Keratinocyte (primary cell): ENCODE measurements around the gene CHST13. TPM values are rescaled to one million over a fixed set of nuclear protein-coding genes. Genes with fewer than 3 reads are reported as not detected.

Experiments
- DNase-seq: peaks from one replicate; pipeline ENCODE4 v3.0.0-alpha.2; 2011; ENCODE audit warnings: low read depth, missing footprints, low spot score
- FAIRE-seq: peaks from 2 replicates; lab custom pipeline; 2011; peaks lifted over from hg19 to GRCh38; lab: Jason Lieb, UNC
- H2AFZ ChIP-seq: 2 replicates; pipeline ENCODE4 v1.6.0; 2012; ENCODE audit warnings: low read length, control low read depth, inconsistent platforms; ENCODE audit not compliant: control insufficient read depth
- H3K27ac ChIP-seq: 2 replicates; pipeline ENCODE4 v1.5.1; 2011; ENCODE audit warnings: low read length; ENCODE audit not compliant: control insufficient read depth, insufficient read depth
- H3K27me3 ChIP-seq: 3 replicates; pipeline ENCODE4 v1.6.0; 2011; ENCODE audit warnings: low read length; ENCODE audit not compliant: control insufficient read depth, insufficient read depth; ENCODE audit errors: extremely low read depth
- H3K36me3 ChIP-seq, 2 experiments: 2 replicates in 1 of 2; 3 replicates in 1 of 2; pipeline ENCODE4 v1.5.1; 2011; ENCODE audit warnings: low read length in 2 of 2, mild to moderate bottlenecking in 1 of 2; ENCODE audit not compliant: control insufficient read depth in 2 of 2, insufficient read depth in 2 of 2; ENCODE audit errors: extremely low read depth in 1 of 2
- H3K4me1 ChIP-seq: 3 replicates; pipeline ENCODE4 v1.5.1; 2011; ENCODE audit warnings: low read length; ENCODE audit not compliant: control insufficient read depth, insufficient read depth; ENCODE audit errors: extremely low read depth
- H3K4me2 ChIP-seq: 3 replicates; pipeline ENCODE4 v1.6.0; 2011; ENCODE audit warnings: low read depth, low read length; ENCODE audit not compliant: control insufficient read depth, insufficient read depth; ENCODE audit errors: extremely low read depth
- H3K4me3 ChIP-seq, 3 experiments: fragments of 200-600 bp in 1 of 3; sonication (generic) in 1 of 3; 2 replicates in 2 of 3; 3 replicates in 1 of 3; pipeline ENCODE4 v1.5.1; 2011 to 2016; ENCODE audit warnings: low read length in 3 of 3, mild to moderate bottlenecking in 3 of 3, control low read depth in 2 of 3, inconsistent platforms in 1 of 3, low read depth in 1 of 3, mixed read lengths in 1 of 3, mixed run types in 1 of 3, moderate library complexity in 1 of 3; ENCODE audit not compliant: control insufficient read depth in 2 of 3, insufficient read depth in 2 of 3; ENCODE audit errors: extremely low read depth in 1 of 3
- H3K79me2 ChIP-seq: 2 replicates; pipeline ENCODE4 v1.6.0; 2012; ENCODE audit warnings: low read length; ENCODE audit not compliant: control insufficient read depth, insufficient read depth
- H3K9ac ChIP-seq: 3 replicates; pipeline ENCODE4 v1.6.0; 2011; ENCODE audit warnings: low read length; ENCODE audit not compliant: control insufficient read depth, insufficient read depth; ENCODE audit errors: extremely low read depth
- H3K9me1 ChIP-seq: 3 replicates; pipeline ENCODE4 v1.6.0; 2011; ENCODE audit warnings: low read length; ENCODE audit not compliant: control insufficient read depth, insufficient read depth; ENCODE audit errors: extremely low read depth
- H3K9me3 ChIP-seq: 2 replicates; pipeline ENCODE4 v1.5.1; 2012; ENCODE audit warnings: low read depth, low read length; ENCODE audit not compliant: control insufficient read depth
- H4K20me1 ChIP-seq: 3 replicates; pipeline ENCODE4 v1.6.0; 2011; ENCODE audit warnings: low read length; ENCODE audit not compliant: control insufficient read depth, insufficient read depth; ENCODE audit errors: extremely low read depth
- CTCF ChIP-seq, 3 experiments: IDR thresholded peaks in 1 of 3; conservative IDR thresholded peaks in 1 of 3; optimal IDR thresholded peaks in 1 of 3; 2 replicates in 2 of 3; 3 replicates in 1 of 3; pipeline versions ENCODE3 to v1.5.1; 2011; ENCODE audit warnings: low read length in 3 of 3, mild to moderate bottlenecking in 3 of 3, moderate library complexity in 2 of 3, control low read depth in 1 of 3, inconsistent platforms in 1 of 3; ENCODE audit not compliant: insufficient read depth in 2 of 3; ENCODE audit errors: extremely low read depth in 1 of 3
- EZH2 ChIP-seq: IDR thresholded peaks from one replicate; pipeline ENCODE4 v1.6.1; 2012; ENCODE audit warnings: inconsistent platforms, mild to moderate bottlenecking, low read length, moderate library complexity
- dilution Hi-C: fragments of 300-500 bp; cut with MboI; formaldehyde crosslinking; loops from one replicate; pipeline ENCODE4 v1.7.0; 2020; ENCODE audit warnings: low sequenced_read_pairs; ENCODE audit not compliant: extremely low pct_ligation_motif_present
- polyA plus RNA-seq, 5 experiments: library from polyadenylated mRNA; depleted of rRNA in 3 of 5; stranded (reverse) in 3 of 5; stranded (forward) in 1 of 5; unstranded in 1 of 5; fragments of >200 nt; gene quantifications; 1 replicate in 1 of 5; 2 replicates in 3 of 5; 3 replicates in 1 of 5; pipeline versions ENCODE4 v1.2.1 to v1.2.3, GENCODE V29; 2011 to 2012; ENCODE audit warnings: missing spikeins in 2 of 5, low read depth in 1 of 5, low replicate concordance in 1 of 5

Gene CHST13
- polyA plus RNA-seq, 1 donor (not counting 4 experiments of a cell fraction or from before 2014, with no cell fraction given): not detected

DNA sequence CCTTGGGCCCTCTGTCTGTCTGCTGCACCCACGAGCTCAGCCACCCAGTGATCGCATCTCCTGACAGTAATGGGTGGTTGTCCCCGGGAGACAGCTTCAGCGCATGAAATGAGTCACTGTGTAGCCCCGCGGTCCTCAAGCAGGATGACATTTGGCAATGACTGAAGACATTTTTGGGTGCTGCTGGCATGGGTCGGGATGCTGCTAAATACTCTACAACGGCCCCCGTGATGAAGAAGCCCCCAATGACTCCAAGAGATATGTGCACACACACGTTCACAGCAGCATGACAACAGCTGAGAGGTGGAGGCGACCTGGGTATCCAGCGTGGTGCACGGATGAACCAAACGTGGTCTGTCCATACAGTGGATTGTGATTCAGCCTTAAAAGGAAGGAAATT lies 30.9 kb upstream of the CHST13 start:
- FAIRE-seq: no peak
- no peak overlapping the region for H3K27ac ChIP-seq
- dilution Hi-C loops: no loop called here
- no peaks in the 10 kb centered on the region for H3K79me2 ChIP-seq
- H3K9me3 ChIP-seq: no peaks in the 10 kb centered on the region
- H3K4me2 ChIP-seq: no peak overlapping the region
- no peak for TF ChIP-seq CTCF (optimal IDR thresholded peaks at IDR 0.05 in 1 of 3, IDR thresholded peaks at IDR 0.05 in 1 of 3, conservative IDR thresholded peaks at IDR 0.05 in 1 of 3; ENCODE audit: extremely low read depth in 1 of 3, insufficient read depth in 2 of 3, low read length in 3 of 3)
- TF ChIP-seq EZH2: no peak
- H3K4me3 ChIP-seq: no peak overlapping the region
- H3K27me3 ChIP-seq: peaks cover 12% of the 10 kb centered on the region
- no peak overlapping the region for H3K9ac ChIP-seq
- no peaks in the 10 kb centered on the region for H3K36me3 ChIP-seq
- DNase-seq: no peak
- no peak overlapping the region for H2AFZ ChIP-seq
- no peaks in the 10 kb centered on the region for H3K4me1 ChIP-seq
- H3K9me1 ChIP-seq: no peaks in the 10 kb centered on the region
- H4K20me1 ChIP-seq: no peaks in the 10 kb centered on the region

- Histone ChIP-seq H2AFZ (no peak overlapping the region), H3K4me2 (no peak overlapping the region), H3K4me3 (no peak overlapping the region), H3K27me3 (peaks cover 12% of the 10 kb centered on the region), H4K20me1 (no peaks in the 10 kb centered on the region), H3K27ac (no peak overlapping the region), H3K9me3 (no peaks in the 10 kb centered on the region), H3K4me1 (no peaks in the 10 kb centered on the region), H3K79me2 (no peaks in the 10 kb centered on the region), H3K9ac (no peak overlapping the region), H3K36me3 (no peaks in the 10 kb centered on the region), H3K9me1 (no peaks in the 10 kb centered on the region)
- dilution Hi-C loops: no loop called here
- no peak for TF ChIP-seq CTCF (optimal IDR thresholded peaks at IDR 0.05 in 1 of 3, IDR thresholded peaks at IDR 0.05 in 1 of 3, conservative IDR thresholded peaks at IDR 0.05 in 1 of 3; ENCODE audit: extremely low read depth in 1 of 3, insufficient read depth in 2 of 3, low read length in 3 of 3)
- TF ChIP-seq EZH2: no peak
- FAIRE-seq (no peak), DNase-seq (no peak)
Observed at GRCh38 chr3:126493739-126494138, 30.2 kb upstream of the CHST13 start.
